Neuronal stem cell (in vitro differentiated cells): Measurements from ENCODE around the gene TMEM250.

Experiments
- DNase-seq: peaks from one replicate; pipeline ENCODE4 v3.0.0-alpha.2; 2013; ENCODE audit warnings: low spot score
- H2AFZ ChIP-seq: one replicate; pipeline ENCODE4 v1.6.1; 2013; ENCODE audit warnings: mild to moderate bottlenecking, low read length, inconsistent platforms
- H2AK5ac ChIP-seq: 2 replicates; pipeline ENCODE4 v1.6.1; 2013; ENCODE audit warnings: low read depth, mild to moderate bottlenecking, inconsistent platforms, low read length, moderate library complexity, mixed read lengths
- H2BK120ac ChIP-seq: 2 replicates; pipeline ENCODE4 v1.6.1; 2013; ENCODE audit warnings: low read depth, mild to moderate bottlenecking, inconsistent platforms, low read length, moderate library complexity, mixed read lengths
- H2BK12ac ChIP-seq: one replicate; pipeline ENCODE4 v1.6.1; 2013; ENCODE audit warnings: low read length, inconsistent platforms
- H2BK15ac ChIP-seq: 2 replicates; pipeline ENCODE4 v1.6.1; 2013; ENCODE audit warnings: mild to moderate bottlenecking, low read length, inconsistent platforms, mixed read lengths
- H2BK5ac ChIP-seq: one replicate; pipeline ENCODE4 v1.6.1; 2013; ENCODE audit warnings: inconsistent platforms, mild to moderate bottlenecking, low read length, moderate library complexity
- H3K14ac ChIP-seq: one replicate; pipeline ENCODE4 v1.6.1; 2013; ENCODE audit warnings: low read length, inconsistent platforms
- H3K18ac ChIP-seq: 2 replicates; pipeline ENCODE4 v1.6.1; 2013; ENCODE audit warnings: low read length, inconsistent platforms
- H3K23ac ChIP-seq: 2 replicates; pipeline ENCODE4 v1.6.1; 2013; ENCODE audit warnings: low read depth, mild to moderate bottlenecking, mixed read lengths, low read length, inconsistent platforms; ENCODE audit not compliant: poor library complexity
- H3K27ac ChIP-seq: replicated peaks from 3 replicates; pipeline ENCODE4 v1.5.1; 2013; ENCODE audit warnings: low read length, inconsistent platforms
- H3K27me3 ChIP-seq, 3 experiments: 2 replicates each; pipeline ENCODE4 v1.6.1; 2013; ENCODE audit warnings: low read length in 3 of 3, mild to moderate bottlenecking in 2 of 3, inconsistent platforms in 1 of 3, low read depth in 1 of 3, mixed read lengths in 1 of 3, moderate library complexity in 1 of 3; ENCODE audit not compliant: control insufficient read depth in 3 of 3, insufficient read depth in 3 of 3
- H3K36me3 ChIP-seq, 2 donors: replicated peaks in 1 of 2; 2 replicates each; pipeline ENCODE4 v1.6.1; 2013; ENCODE audit warnings: low read length in 2 of 2; ENCODE audit not compliant: control insufficient read depth in 2 of 2, insufficient read depth in 2 of 2
- H3K4ac ChIP-seq: 2 replicates; pipeline ENCODE4 v1.6.1; 2013; ENCODE audit warnings: inconsistent platforms, mild to moderate bottlenecking, low read length, moderate library complexity
- H3K4me1 ChIP-seq, 2 donors: 1 replicate in 1 of 2; 2 replicates in 1 of 2; pipeline ENCODE4 v1.6.1; 2013; ENCODE audit warnings: low read length in 2 of 2, low read depth in 1 of 2; ENCODE audit not compliant: control insufficient read depth in 2 of 2, insufficient read depth in 1 of 2
- H3K4me2 ChIP-seq: one replicate; pipeline ENCODE4 v1.6.1; 2013; ENCODE audit warnings: mild to moderate bottlenecking, low read length, inconsistent platforms; ENCODE audit not compliant: insufficient read depth, poor library complexity, severe bottlenecking
- H3K4me3 ChIP-seq, 2 donors: 2 replicates each; pipeline ENCODE4 v1.5.1; 2013; ENCODE audit warnings: low read length in 2 of 2, mild to moderate bottlenecking in 2 of 2, inconsistent platforms in 1 of 2, moderate library complexity in 1 of 2
- H3K79me1 ChIP-seq: one replicate; pipeline ENCODE4 v1.6.1; 2013; ENCODE audit warnings: low read depth, mild to moderate bottlenecking, inconsistent platforms, low read length, moderate library complexity
- H3K9ac ChIP-seq: one replicate; pipeline ENCODE4 v1.6.1; 2013; ENCODE audit warnings: mild to moderate bottlenecking, low read depth, low read length, inconsistent platforms; ENCODE audit not compliant: poor library complexity
- H3K9me3 ChIP-seq, 2 donors: replicated peaks in 1 of 2; 2 replicates each; pipeline versions ENCODE3 to v1.6.1; 2013; ENCODE audit warnings: low read length in 2 of 2, mild to moderate bottlenecking in 2 of 2, inconsistent platforms in 1 of 2, low read depth in 1 of 2, mixed read lengths in 1 of 2, moderate library complexity in 1 of 2; ENCODE audit not compliant: control insufficient read depth in 2 of 2, insufficient read depth in 1 of 2
- H4K8ac ChIP-seq: one replicate; pipeline ENCODE4 v1.6.1; 2013; ENCODE audit warnings: low read depth, mild to moderate bottlenecking, inconsistent platforms, low read length, moderate library complexity
- H4K91ac ChIP-seq: one replicate; pipeline ENCODE4 v1.6.1; 2013; ENCODE audit warnings: low read length, low read depth, mild to moderate bottlenecking, inconsistent platforms; ENCODE audit not compliant: poor library complexity
- WGBS, 2 donors: extraction: QIAGEN DNeasy Blood & Tissue Kit; methylation state at CpG; one replicate each; pipeline ENCODE4 v1.1.7; 2013; ENCODE audit warnings: missing lambda C conversion rate in 2 of 2, mixed read lengths in 1 of 2; ENCODE audit not compliant: insufficient read length in 2 of 2, insufficient replicate concordance in 1 of 2; ENCODE audit errors: extremely low coverage in 2 of 2; 5-methylcytosine and 5-hydroxymethylcytosine counted together

The TMEM250 gene

DNA sequence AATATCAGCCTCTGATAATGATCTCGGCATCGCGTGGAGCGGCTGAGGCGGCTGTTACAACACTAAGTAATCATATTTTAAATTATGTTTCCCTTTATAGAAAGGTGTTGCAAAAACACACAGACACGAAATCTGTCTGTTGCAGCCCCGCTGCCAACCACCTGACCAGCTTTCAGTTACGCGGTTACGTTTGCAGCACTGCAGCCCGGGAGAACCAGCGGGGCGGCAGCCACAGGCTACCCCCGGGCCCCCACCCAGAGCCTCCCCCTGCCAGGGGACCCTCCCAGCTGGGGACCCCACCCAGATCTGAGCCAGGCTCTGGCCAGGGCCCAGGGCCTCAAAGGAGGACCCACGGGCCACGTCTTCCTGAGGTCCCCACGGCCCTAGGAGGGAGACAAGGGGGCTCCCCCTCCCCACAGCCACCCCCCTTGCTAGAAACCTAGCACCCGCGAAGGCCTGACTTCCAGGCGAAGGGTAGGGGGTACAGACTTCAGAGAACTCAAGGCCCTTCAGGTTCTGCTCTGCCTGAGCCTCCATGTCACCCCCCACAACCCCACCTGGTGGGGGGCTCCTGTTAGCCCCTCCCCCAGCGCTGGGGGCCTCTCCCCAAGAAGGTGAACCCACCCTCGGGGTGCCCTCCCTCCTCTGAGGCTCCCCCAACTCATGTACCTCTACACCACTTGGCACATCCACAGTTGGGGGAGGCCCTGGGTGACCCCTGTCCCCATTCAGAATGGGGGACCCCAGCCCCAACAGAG is 29.6 kb downstream of the TMEM250 start:
- WGBS, 2 donors = no CpG with 5 or more reads among the region's 22 CpGs
- no peaks in the 10 kb centered on the region for H3K36me3 ChIP-seq
- H2BK5ac ChIP-seq = peak overlapping the region; percentile 87
- no peak overlapping the region for H3K23ac ChIP-seq
- H3K79me1 ChIP-seq = peaks cover 11% of the 10 kb centered on the region
- peaks cover 7 to 18% of the 10 kb centered on the region in 2 donors for H3K4me1 ChIP-seq
- H2AFZ ChIP-seq = no peak overlapping the region
- H3K9me3 ChIP-seq = no peaks in the 10 kb centered on the region
- H4K91ac ChIP-seq = no peak overlapping the region
- no peak overlapping the region for H3K4me3 ChIP-seq
- no peak overlapping the region for H4K8ac ChIP-seq
- peak overlapping the region; percentile 57 for H2BK15ac ChIP-seq
- H3K9ac ChIP-seq = no peak overlapping the region
- DNase-seq = no peak
- H2BK120ac ChIP-seq = no peak overlapping the region
- H2BK12ac ChIP-seq = peak overlapping the region; percentile 19
- peaks cover 0 to 7% (median 0%) of the 10 kb centered on the region in 3 experiments for H3K27me3 ChIP-seq
- no peak overlapping the region for H3K27ac ChIP-seq
- H2AK5ac ChIP-seq = peak overlapping the region; percentile 89
- H3K4me2 ChIP-seq = no peak overlapping the region
- H3K14ac ChIP-seq = no peak overlapping the region
- H3K18ac ChIP-seq = peak overlapping the region; percentile 79
- H3K4ac ChIP-seq = no peak overlapping the region

DNA sequence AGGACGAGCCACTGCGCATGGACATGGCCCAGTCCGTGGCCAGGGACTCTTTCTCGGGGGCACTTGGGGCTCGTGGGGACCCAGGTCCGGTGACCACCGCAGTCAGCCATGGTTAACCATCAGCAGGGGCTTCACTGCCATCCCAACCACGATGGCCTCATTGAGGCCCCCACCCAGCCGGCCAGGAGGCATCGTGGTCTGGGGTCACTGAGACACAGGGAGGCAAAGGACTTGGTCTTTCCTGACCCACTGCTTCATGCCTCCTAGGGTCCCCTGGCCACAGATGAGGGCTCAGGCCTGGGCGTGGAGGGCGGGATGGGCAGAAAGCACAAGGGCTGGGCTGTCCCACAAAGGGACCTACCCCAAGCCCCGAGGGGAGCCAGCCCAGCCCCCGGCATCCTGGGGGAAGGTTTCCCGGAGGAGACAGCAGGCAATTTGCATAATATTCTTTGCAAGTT is 30.2 kb downstream of the TMEM250 start:
- Histone ChIP-seq H3K18ac (peak overlapping the region; percentile 33), H2BK12ac (no peak overlapping the region), H4K8ac (peak overlapping the region; percentile 86), H3K4me3 (no peak overlapping the region), H3K4ac (no peak overlapping the region), H3K14ac (peak overlapping the region; percentile 47), H3K4me1 (peaks cover 2 to 14% of the 10 kb centered on the region in 2 donors), H3K23ac (peak overlapping the region; percentile 6), H2AFZ (no peak overlapping the region), H2BK5ac (peak overlapping the region; percentile 46), H3K9ac (peak overlapping the region; percentile 30), H3K4me2 (no peak overlapping the region), H3K79me1 (peaks cover 7% of the 10 kb centered on the region), H2BK120ac (no peak overlapping the region), H3K27me3 (peaks cover 0 to 3% (median 0%) of the 10 kb centered on the region in 3 experiments), H3K36me3 (no peaks in the 10 kb centered on the region), H2BK15ac (peak overlapping the region; percentile 43), H2AK5ac (peak overlapping the region; percentile 32), H3K27ac (no peak overlapping the region), H3K9me3 (no peaks in the 10 kb centered on the region), H4K91ac (no peak overlapping the region)
- no CpG with 5 or more reads among the region's 15 CpGs for WGBS, 2 donors
- no peak for DNase-seq

DNA sequence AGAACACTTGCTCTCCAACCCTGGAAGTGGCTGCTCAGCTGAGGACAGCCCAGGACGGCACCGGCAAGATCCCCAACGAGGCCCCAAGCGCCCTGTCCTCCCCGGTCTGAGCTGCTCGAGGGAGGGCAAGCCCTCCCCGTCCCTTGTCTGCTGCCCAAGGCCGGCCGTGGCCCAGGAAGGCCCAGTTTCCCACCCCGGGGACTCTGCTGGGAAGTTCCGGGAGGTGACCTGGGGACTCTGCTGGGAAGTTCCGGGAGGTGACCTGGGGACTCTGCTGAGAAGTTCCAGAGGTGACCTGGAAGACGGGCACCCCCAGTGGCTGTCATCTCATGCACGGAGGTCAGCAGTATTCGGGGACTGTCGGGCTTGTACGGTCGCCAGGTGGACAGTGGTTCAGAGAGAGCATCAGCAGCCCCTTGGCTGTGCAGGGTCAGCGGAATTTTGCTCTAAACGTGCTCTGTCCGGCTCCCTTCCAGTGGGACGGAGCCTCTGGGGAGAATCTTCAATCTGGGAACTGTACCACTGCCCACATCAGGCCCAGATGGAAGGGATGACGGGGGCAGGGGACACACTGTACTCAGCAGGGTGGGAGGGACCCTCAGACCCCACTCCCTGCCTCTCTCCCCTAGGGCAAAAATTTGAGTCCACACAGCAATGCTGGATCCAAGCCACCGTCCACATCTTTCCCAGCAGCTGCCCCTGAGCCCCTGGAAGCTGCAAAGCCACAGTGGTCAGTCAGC is 30.8 kb downstream of the TMEM250 start:
- H3K9ac ChIP-seq = peak overlapping the region; percentile 32
- H2AK5ac ChIP-seq = peak overlapping the region; percentile 32
- H2BK5ac ChIP-seq = peak overlapping the region; percentile 71
- no peak for DNase-seq
- peak overlapping the region; percentile 6 for H3K23ac ChIP-seq
- H3K36me3 ChIP-seq = no peaks in the 10 kb centered on the region
- H3K4me2 ChIP-seq = no peak overlapping the region
- H3K27me3 ChIP-seq = peaks cover 0 to 3% (median 0%) of the 10 kb centered on the region in 3 experiments
- peaks cover 2 to 9% of the 10 kb centered on the region in 2 donors for H3K4me1 ChIP-seq
- H4K8ac ChIP-seq = no peak overlapping the region
- H3K18ac ChIP-seq = peak overlapping the region; percentile 58
- H3K14ac ChIP-seq = peak overlapping the region; percentile 47
- H3K27ac ChIP-seq = no peak overlapping the region
- no CpG with 5 or more reads among the region's 24 CpGs for WGBS, 2 donors
- no peak overlapping the region for H2AFZ ChIP-seq
- no peak overlapping the region for H2BK12ac ChIP-seq
- peak overlapping the region; percentile 43 for H2BK15ac ChIP-seq
- H3K79me1 ChIP-seq = peaks cover 7% of the 10 kb centered on the region
- no peak overlapping the region for H3K4me3 ChIP-seq
- H3K4ac ChIP-seq = no peak overlapping the region
- H3K9me3 ChIP-seq = no peaks in the 10 kb centered on the region
- no peak overlapping the region for H4K91ac ChIP-seq
- H2BK120ac ChIP-seq = no peak overlapping the region
